ENCODE data around the gene FCGR2B.

DNA sequence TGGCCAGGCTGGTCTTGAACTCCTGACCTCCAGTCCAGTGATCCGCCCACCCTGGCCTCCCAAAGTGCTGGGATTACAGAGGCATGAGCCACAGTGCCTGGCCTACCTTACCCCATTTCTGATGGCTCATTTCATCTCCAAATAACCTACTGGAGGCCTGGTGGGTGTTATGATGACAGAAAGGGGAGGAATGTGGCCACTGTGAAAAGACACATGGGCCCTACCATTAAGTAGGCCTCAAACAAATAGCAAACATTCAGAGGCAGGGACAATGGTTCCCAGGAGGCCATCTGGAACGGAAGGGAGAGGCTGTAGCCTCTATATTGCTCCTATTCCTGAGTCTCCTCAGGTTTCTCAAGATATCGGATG lies 43.2 kb downstream of the FCGR2B start:
- TF ChIP-seq EZH2 (IDR thresholded peaks at IDR 0.05; ENCODE audit: low read length, unreplicated experiment) = no peak
- TF ChIP-seq, protein P1, sequence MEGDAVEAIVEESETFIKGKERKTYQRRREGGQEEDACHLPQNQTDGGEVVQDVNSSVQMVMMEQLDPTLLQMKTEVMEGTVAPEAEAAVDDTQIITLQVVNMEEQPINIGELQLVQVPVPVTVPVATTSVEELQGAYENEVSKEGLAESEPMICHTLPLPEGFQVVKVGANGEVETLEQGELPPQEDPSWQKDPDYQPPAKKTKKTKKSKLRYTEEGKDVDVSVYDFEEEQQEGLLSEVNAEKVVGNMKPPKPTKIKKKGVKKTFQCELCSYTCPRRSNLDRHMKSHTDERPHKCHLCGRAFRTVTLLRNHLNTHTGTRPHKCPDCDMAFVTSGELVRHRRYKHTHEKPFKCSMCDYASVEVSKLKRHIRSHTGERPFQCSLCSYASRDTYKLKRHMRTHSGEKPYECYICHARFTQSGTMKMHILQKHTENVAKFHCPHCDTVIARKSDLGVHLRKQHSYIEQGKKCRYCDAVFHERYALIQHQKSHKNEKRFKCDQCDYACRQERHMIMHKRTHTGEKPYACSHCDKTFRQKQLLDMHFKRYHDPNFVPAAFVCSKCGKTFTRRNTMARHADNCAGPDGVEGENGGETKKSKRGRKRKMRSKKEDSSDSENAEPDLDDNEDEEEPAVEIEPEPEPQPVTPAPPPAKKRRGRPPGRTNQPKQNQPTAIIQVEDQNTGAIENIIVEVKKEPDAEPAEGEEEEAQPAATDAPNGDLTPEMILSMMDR (conservative IDR thresholded peaks at IDR 0.05; ENCODE audit: low read depth, low read length) = no peak
- TF ChIP-seq EZH2phosphoT487 (IDR thresholded peaks at IDR 0.05; ENCODE audit: borderline replicate concordance, low read length) = no peak

All from PC-3 (cell line).